GM18526 (cell line): ENCODE results near the gene C22orf31.

Source experiments
- POLR2A ChIP-seq: IDR thresholded peaks from 3 replicates; pipeline ENCODE4 v1.6.1; 2011; ENCODE audit not compliant: insufficient read length; ENCODE audit errors: extremely low read depth

Gene C22orf31

GRCh38 chr22:29061773-29062172, at the start of gene C22orf31:
C22orf31 (minus strand) TSS chr22:29061831; CDS start chr22:29061792, 39 bp downstream.
- TF ChIP-seq POLR2A, result no peak

GRCh38 chr22:29110946-29111345, 49.3 kb upstream of the C22orf31 start:
- no peak for TF ChIP-seq POLR2A

- no peak for TF ChIP-seq POLR2A
Measured at GRCh38 chr22:29109822-29110221, 48.2 kb upstream of the C22orf31 start.

- no peak for TF ChIP-seq POLR2A
Measured at GRCh38 chr22:29108137-29108536, 46.5 kb upstream of the C22orf31 start.

DNA sequence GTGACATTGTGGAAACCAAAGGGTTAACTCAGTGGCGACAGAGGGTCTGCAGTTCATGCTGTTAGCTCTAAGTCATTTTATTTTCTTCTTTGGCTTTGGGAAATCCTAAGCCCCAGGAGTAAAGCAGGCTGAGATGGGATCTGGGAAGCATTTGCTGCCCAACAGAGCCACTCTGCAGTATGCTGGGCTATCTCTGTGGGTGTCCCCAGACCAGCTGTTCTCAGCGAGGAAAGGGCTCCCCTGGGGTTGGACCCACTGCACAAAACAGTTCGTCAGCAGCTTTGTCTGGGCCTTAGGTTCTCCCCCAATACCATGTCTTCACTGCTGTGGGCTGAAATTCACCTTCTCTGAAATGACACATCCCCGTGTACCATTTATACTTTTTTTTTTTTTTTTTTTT, 45.2 kb upstream of the C22orf31 start:
- TF ChIP-seq POLR2A, result no peak

DNA sequence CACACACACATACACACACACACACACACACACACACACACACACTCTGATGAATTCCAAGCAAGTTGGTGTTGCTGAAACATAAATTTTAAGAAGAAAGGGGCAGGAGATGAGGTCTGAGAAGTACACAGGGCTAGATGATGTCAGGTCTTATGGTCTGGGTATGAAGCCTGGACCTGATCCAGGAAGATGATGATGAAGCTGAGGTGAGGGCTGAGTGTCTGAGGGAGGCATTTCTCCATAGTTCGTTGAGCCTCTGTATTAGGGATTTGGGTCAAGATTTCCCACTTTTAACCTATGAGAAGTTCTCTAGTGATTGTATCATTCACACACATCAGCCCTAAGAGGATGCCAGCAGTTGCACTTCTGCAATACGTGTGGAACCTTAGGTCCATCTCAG, 43.8 kb upstream of the C22orf31 start:
- no peak for TF ChIP-seq POLR2A

DNA sequence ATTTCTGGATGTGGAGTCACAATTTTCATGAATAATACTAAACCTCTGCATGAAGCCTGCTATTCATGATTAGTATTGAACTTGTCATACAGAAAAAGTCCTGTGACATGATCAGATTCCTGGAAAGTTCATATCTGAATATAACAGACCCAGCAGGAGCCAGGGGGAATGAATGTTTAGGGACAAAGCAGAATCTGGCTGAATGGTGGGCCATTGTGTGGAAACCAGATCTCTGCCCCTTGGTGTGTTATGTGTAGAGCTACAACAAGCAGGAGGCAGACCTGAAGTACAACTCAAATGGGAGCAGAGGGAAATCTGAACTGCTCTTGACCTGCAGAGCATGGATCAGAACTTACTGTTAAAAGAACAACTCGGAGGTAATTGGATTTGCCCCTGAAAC, 41.5 kb upstream of the C22orf31 start:
- no peak for TF ChIP-seq POLR2A

- no peak for TF ChIP-seq POLR2A
Measured at GRCh38 chr22:29102300-29102699, 40.7 kb upstream of the C22orf31 start.

DNA sequence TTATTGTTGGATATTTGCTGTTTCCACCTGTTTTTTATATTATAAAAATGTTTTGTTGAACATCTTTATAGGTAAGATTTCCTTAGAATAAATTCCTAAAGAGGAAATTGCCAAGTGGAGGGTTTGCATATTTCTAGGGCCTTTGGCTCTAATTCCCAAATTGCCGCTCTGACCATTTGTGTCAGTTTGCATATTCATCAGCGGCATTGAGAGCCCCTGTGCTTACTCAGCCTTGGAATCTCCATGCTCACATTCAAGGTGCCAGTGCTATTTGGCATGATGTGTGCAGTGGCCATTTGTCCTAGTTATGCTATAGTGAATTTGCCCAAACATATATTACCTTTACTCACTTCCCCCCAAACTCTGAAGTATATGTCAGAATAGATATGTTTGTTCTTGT, 36.7 kb upstream of the C22orf31 start:
- TF ChIP-seq POLR2A, result no peak

DNA sequence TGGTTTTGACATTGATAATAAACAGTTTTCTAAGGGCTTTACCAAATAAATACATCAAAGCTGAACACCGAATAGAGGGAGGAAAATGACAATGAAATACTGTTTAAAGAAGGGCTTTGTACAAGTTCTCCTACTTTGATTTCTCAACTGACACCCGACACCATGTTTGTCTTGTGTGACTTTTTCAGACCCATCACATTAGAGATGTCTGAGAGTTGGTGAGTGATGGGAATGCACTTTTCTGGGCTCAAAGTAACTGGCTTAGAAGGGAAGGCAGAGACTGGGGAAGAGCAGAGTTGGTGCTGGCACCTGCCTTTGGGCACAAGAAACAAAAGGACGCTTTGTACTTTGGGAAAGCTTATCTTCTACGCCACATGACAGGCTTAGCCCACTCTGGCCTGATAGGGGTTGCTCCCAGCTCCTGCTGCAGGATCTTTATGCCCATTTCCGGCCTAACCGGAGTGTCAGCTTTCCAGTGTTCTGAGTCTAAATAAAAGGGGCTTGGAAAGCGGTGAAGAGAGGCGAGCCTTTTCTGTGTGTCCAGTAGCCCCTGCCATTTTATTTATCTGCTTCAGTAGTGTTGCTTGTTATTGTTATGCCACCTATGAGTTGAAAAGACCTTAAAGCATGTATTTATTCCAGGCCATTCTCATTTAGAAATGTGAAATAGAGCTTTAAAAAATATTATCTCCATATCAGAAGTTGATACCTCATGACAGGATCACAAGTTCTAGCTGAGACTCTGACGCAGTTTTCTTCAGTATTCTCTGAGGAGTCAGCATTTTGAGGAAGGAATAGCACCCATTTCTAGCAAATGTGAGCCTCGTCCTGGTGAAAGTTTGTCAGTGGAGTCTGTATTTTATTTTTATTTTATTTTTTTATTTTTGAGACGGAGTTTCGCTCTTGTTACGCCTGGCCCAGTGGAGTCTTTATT, 35.4 kb upstream of the C22orf31 start:
- no peak for TF ChIP-seq POLR2A

DNA sequence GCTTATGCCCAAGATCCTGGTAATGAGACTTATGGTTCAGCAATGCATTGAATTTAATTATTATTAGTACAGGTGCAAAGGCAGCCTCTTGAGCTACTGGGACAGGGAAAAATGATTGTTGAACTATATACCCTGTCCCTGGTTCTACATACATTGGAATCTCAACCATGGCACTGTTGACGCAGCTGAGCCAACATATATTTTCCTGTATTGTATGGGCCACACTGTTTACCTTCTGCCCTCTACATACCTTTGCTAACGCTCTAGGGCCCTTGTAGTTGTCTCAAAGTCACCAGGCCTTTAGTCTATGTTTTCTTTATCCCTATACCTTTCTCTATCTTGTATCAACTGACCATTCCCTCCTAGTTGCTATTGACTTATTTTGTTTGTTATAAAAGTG, 33.8 kb upstream of the C22orf31 start:
- no peak for TF ChIP-seq POLR2A

DNA sequence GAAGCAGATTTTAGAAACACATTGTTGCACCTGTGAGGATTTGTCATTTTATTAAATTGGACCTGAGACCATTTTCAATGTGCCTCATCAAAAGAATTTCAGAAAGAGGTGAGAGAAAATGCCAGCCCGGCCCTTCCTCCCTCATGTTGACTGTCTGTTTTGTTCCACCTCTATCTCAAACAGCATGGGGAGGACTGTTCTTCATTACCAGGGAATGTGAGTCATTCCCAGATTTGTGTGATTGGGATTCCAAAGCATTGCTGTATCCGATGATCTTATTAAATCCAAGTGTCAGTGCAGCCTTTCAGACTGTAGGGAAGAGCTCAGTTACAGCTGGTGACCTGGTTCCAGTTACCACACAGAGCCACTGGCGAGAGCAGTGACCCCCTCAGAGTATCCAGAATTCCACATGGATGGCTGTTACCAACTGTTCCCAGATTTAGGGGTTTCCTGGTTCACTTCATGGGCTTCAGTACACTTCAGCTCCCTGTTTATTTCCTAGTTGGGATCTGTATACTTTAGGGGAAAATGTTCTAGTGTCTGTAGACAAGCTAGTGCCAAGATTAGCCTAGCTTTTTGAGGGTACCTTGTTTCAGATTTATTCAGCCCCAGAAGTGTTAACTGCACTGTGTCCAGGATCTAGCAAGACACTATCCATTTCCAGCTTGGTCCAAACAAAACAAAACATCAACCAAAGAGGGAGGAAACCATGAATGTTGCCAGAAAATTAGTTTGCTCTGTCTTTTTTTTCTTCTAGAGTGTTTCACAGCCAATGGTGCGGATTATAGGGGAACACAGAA, 32.1 kb upstream of the C22orf31 start:
- TF ChIP-seq POLR2A, result no peak

- TF ChIP-seq POLR2A, result no peak
Measured at GRCh38 chr22:29093030-29093429, 31.4 kb upstream of the C22orf31 start.

DNA sequence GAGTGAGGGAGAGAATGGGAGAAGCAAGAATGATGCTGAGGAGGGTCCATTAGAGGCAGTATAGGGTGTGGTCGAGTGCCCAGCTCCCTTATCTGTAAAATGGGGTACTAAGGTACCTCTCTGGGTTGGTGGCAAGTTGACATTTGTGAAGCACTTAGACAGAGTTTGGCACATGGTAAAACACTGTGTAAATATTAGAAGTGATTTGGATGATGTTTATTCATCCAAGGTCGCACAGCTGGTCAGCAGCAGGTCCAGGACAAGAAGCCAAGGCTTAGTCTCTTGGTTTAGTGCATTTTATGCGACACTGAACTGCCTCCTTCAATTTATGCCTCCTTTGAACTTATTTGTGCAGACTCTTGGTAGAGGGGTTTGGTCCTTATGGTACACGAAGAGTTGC, 30.6 kb upstream of the C22orf31 start:
- TF ChIP-seq POLR2A, result no peak

GRCh38 chr22:29090039-29090438, 28.4 kb upstream of the C22orf31 start:
- TF ChIP-seq POLR2A, result no peak

DNA sequence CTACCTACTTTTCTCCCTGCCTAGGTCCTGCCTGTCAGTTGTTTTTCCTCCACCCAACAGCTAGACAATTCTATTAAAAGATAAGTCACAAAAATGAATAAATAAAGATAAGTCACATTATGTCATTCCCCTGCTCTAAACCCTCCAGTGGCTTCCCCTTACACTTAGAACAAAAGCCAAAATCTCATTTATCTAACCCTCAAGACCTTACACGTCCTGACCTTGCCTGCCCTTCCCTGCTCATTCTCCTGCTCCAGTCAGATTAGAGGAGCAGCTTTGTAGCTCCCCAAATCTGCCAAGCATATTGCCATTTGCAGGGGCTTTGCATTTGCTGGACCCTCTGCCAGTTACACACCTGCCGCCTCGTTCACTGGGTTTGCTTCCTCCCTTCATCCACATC, 27.9 kb upstream of the C22orf31 start:
- TF ChIP-seq POLR2A, result no peak
